NT2/D1 (cell line): Measurements from ENCODE around the gene LIPK.

Source experiments
- SUZ12 ChIP-seq: IDR thresholded peaks from 2 replicates; pipeline ENCODE4 v1.6.1; 2011; ENCODE audit not compliant: insufficient read length, insufficient read depth; ENCODE audit errors: extremely low read depth
- ZNF274 ChIP-seq: IDR thresholded peaks from 2 replicates; pipeline ENCODE4 v1.6.1; 2011; ENCODE audit warnings: mild to moderate bottlenecking, low read depth, low read length

GRCh38 chr10:88693392-88694020, 12.5 kb upstream of the LIPK start:
- no peak for TF ChIP-seq SUZ12
- TF ChIP-seq ZNF274: no peak
